ENCODE results near the gene ADGRF1. TPM values are rescaled to one million over a fixed set of nuclear protein-coding genes. Genes with fewer than 3 reads are reported as not detected.
A peak's percentile ranks its signal among the peaks of the same experiment; 100 is the strongest.
"Not testable (repeated sequence)": the region's sequence is repeated elsewhere in the genome, so short reads cannot be mapped to it uniquely, and the experiment has no call there.

Gene ADGRF1
- total RNA-seq, 5 donors from 2014 or later (not counting 1 experiment from before 2014, with no cell fraction given): 0.19 to 0.32 TPM; not detected in 3

- H3K9me3 Mint-ChIP-seq; DNase-seq; H3K27ac ChIP-seq (ENCODE audit: low read length); H3K4me3 ChIP-seq (ENCODE audit: control insufficient read depth in 1 of 2, extremely low read depth in 1 of 2, low read length in 1 of 2); H3K27me3 ChIP-seq (replicated peaks in 1 of 2; ENCODE audit: control insufficient read depth in 2 of 2, extremely low read depth in 1 of 2, insufficient read depth in 2 of 2, low read length in 1 of 2); H3K4me3 Mint-ChIP-seq; POLR2A ChIA-PET; H3K36me3 Mint-ChIP-seq; H3K4me1 ChIP-seq (ENCODE audit: control insufficient read depth in 1 of 2, extremely low read depth in 1 of 2, insufficient read depth in 2 of 2, low read length in 2 of 2); CTCF ChIA-PET; H3K36me3 ChIP-seq (ENCODE audit: control insufficient read depth in 2 of 2, extremely low read depth in 1 of 2, insufficient read depth in 1 of 2, low read length in 1 of 2); H3K4me1 Mint-ChIP-seq; H3K9me3 ChIP-seq; H3K27me3 Mint-ChIP-seq; ATAC-seq (replicated peaks in 1 of 4); H3K27ac Mint-ChIP-seq: not testable (repeated sequence)
- WGBS (ENCODE audit: insufficient coverage): no CpG with 5 or more reads among the region's 2 CpGs
Measured at GRCh38 chr6:47054302-47054701, 12.2 kb upstream of the ADGRF1 start.

DNA sequence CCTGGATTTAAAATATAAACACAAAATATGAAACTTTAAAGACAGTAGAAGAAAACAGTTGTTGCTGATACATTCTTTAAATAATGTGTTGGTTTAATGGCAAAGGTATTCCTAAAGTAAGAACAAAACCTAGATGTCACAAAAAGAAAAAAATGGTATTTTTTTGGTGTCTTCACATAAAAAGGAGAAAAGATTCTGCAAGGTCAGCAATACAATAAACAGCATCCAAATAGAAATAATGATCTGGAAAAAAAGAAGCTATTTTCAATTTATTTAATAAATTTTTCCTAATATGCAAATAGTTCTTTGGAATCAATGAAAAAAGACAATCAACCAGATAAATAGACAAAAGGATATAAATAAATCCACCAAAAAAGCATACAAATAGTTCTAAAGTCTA lies 6.5 kb upstream of the ADGRF1 start:
- CTCF ChIA-PET: no interaction called here
- no peaks in the 10 kb centered on the region for H3K36me3 Mint-ChIP-seq

GRCh38 chr6:47047479-47048407 lies 5.6 kb upstream of the ADGRF1 start:
- DNase-seq (peak in 6 of 35 experiments; percentile 3 to 40 (median 5)), ATAC-seq (replicated peaks in 1 of 4) (peak in 1 of 4 experiments; percentile 40)
- Histone ChIP-seq H3K4me3 (ENCODE audit: control insufficient read depth in 1 of 2, extremely low read depth in 1 of 2, low read length in 1 of 2) (no peak overlapping the region), H3K36me3 (ENCODE audit: control insufficient read depth in 2 of 2, extremely low read depth in 1 of 2, insufficient read depth in 1 of 2, low read length in 1 of 2) (no peaks in the 10 kb centered on the region), H3K27ac (ENCODE audit: low read length) (no peak overlapping the region), H3K9me3 (no peaks in the 10 kb centered on the region), H3K27me3 (replicated peaks in 1 of 2; ENCODE audit: control insufficient read depth in 2 of 2, extremely low read depth in 1 of 2, insufficient read depth in 2 of 2, low read length in 1 of 2) (no peaks in the 10 kb centered on the region), H3K4me1 (ENCODE audit: control insufficient read depth in 1 of 2, extremely low read depth in 1 of 2, insufficient read depth in 2 of 2, low read length in 2 of 2) (no peaks in the 10 kb centered on the region)
- Mint-ChIP-seq H3K36me3 (no peaks in the 10 kb centered on the region), H3K9me3 (no peaks in the 10 kb centered on the region), H3K4me1 (peaks cover 1 to 6% (median 2%) of the 10 kb centered on the region in 3 donors), H3K4me3 (no peak overlapping the region), H3K27me3 (peaks cover 2 to 19% of the 10 kb centered on the region in 2 donors), H3K27ac (no peak overlapping the region)
- ChIA-PET POLR2A (interaction anchor here in 1 of 2 donors (0.6 kb wide), 1 partner anchor 21 kb away, joined by 5 read pairs; no protein-coding TSS in a partner anchor), CTCF (interaction anchor here (0.6 to 0.7 kb wide), 2 partner anchors 46 to 910 kb away, joined by 3 read pairs; no protein-coding TSS in a partner anchor)
- 45% methylated on average over 4 of the region's 9 CpGs for WGBS (ENCODE audit: insufficient coverage)

More for the DNA sequence above, 6.5 kb upstream of the ADGRF1 start:
- Mint-ChIP-seq H3K9me3 (no peaks in the 10 kb centered on the region), H3K4me1 (peaks cover 1 to 6% (median 2%) of the 10 kb centered on the region in 3 donors), H3K27ac (no peak overlapping the region), H3K4me3 (no peak overlapping the region), H3K27me3 (peaks cover 2 to 19% of the 10 kb centered on the region in 2 donors)
- Histone ChIP-seq H3K9me3 (no peaks in the 10 kb centered on the region), H3K4me3 (ENCODE audit: control insufficient read depth in 1 of 2, extremely low read depth in 1 of 2, low read length in 1 of 2) (no peak overlapping the region), H3K4me1 (ENCODE audit: control insufficient read depth in 1 of 2, extremely low read depth in 1 of 2, insufficient read depth in 2 of 2, low read length in 2 of 2) (no peaks in the 10 kb centered on the region), H3K27ac (ENCODE audit: low read length) (no peak overlapping the region), H3K27me3 (replicated peaks in 1 of 2; ENCODE audit: control insufficient read depth in 2 of 2, extremely low read depth in 1 of 2, insufficient read depth in 2 of 2, low read length in 1 of 2) (no peaks in the 10 kb centered on the region), H3K36me3 (ENCODE audit: control insufficient read depth in 2 of 2, extremely low read depth in 1 of 2, insufficient read depth in 1 of 2, low read length in 1 of 2) (no peaks in the 10 kb centered on the region)
- no peak for DNase-seq
- POLR2A ChIA-PET: no interaction called here
- no peak for ATAC-seq (replicated peaks in 1 of 4)

DNA sequence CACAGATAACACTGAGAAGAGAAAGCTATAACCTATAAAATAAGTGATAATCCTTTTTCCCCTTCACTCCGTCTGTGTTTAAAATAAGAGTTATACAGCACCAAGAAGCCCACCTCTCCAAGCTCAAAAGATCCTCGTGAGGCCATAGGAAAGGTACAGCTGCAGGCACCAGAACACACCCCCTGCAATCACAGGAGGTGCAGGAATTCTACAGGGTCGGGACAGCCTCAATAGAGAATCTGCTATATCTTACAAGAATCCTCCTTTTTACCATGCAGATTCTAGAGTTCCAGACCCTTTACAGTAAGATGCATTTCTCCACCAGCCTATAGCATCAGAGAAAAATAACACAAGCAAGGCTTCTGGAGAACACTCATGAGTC lies 5.0 kb upstream of the ADGRF1 start:
- Histone ChIP-seq H3K4me1 (ENCODE audit: control insufficient read depth in 1 of 2, extremely low read depth in 1 of 2, insufficient read depth in 2 of 2, low read length in 2 of 2) (no peaks in the 10 kb centered on the region), H3K27ac (ENCODE audit: low read length) (no peak overlapping the region), H3K36me3 (ENCODE audit: control insufficient read depth in 2 of 2, extremely low read depth in 1 of 2, insufficient read depth in 1 of 2, low read length in 1 of 2) (no peaks in the 10 kb centered on the region), H3K4me3 (ENCODE audit: control insufficient read depth in 1 of 2, extremely low read depth in 1 of 2, low read length in 1 of 2) (no peak overlapping the region), H3K27me3 (replicated peaks in 1 of 2; ENCODE audit: control insufficient read depth in 2 of 2, extremely low read depth in 1 of 2, insufficient read depth in 2 of 2, low read length in 1 of 2) (no peaks in the 10 kb centered on the region), H3K9me3 (no peaks in the 10 kb centered on the region)
- 50% methylated on average over 3 of the region's 3 CpGs for WGBS (ENCODE audit: insufficient coverage)
- DNase-seq (no peak), ATAC-seq (replicated peaks in 1 of 4) (no peak)
- Mint-ChIP-seq H3K27me3 (peaks cover 2 to 19% of the 10 kb centered on the region in 2 donors), H3K36me3 (no peaks in the 10 kb centered on the region), H3K27ac (no peak overlapping the region), H3K4me3 (no peak overlapping the region), H3K4me1 (peaks cover 1 to 6% (median 2%) of the 10 kb centered on the region in 3 donors), H3K9me3 (no peaks in the 10 kb centered on the region)
- ChIA-PET CTCF (interaction anchor here (0.6 to 0.7 kb wide), 2 partner anchors 47 to 909 kb away, joined by 3 read pairs; no protein-coding TSS in a partner anchor), POLR2A (interaction anchor here in 1 of 2 donors (0.6 kb wide), 1 partner anchor 21 kb away, joined by 5 read pairs; no protein-coding TSS in a partner anchor)

DNA sequence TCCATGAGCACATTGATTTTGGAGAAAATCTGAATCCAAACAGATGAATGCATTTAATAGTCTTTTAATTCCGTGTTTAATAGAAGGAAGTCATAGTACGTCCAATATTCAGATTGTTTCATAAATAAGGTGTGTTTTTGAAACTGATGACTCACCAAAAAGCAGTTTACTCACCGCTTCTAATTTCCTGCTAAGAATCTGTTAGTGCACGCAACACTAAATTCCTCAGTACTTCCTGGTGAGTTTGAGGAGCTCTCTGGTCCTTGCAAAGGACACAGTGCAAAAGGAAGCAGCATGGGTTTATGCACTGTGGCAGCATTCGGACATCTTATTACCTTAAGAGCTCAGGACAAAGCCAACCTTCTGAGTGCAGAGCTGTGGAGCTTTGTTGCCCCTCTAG lies 2.3 kb upstream of the ADGRF1 start:
- H3K36me3 Mint-ChIP-seq: no peaks in the 10 kb centered on the region
- POLR2A ChIA-PET: no interaction called here
- no peaks in the 10 kb centered on the region for H3K27me3 ChIP-seq (replicated peaks in 1 of 2; ENCODE audit: control insufficient read depth in 2 of 2, extremely low read depth in 1 of 2, insufficient read depth in 2 of 2, low read length in 1 of 2)
- ATAC-seq (replicated peaks in 1 of 4): no peak
- peaks cover 4 to 21% of the 10 kb centered on the region in 2 donors for H3K27me3 Mint-ChIP-seq
- H3K9me3 ChIP-seq: no peaks in the 10 kb centered on the region
- peaks cover 1 to 6% (median 2%) of the 10 kb centered on the region in 3 donors for H3K4me1 Mint-ChIP-seq
- CTCF ChIA-PET: no interaction called here
- H3K4me1 ChIP-seq (ENCODE audit: control insufficient read depth in 1 of 2, extremely low read depth in 1 of 2, insufficient read depth in 2 of 2, low read length in 2 of 2): no peaks in the 10 kb centered on the region
- H3K4me3 Mint-ChIP-seq: no peak overlapping the region
- no peak overlapping the region for H3K27ac Mint-ChIP-seq
- no peak for DNase-seq
- H3K4me3 ChIP-seq (ENCODE audit: control insufficient read depth in 1 of 2, extremely low read depth in 1 of 2, low read length in 1 of 2): no peak overlapping the region
- H3K36me3 ChIP-seq (ENCODE audit: control insufficient read depth in 2 of 2, extremely low read depth in 1 of 2, insufficient read depth in 1 of 2, low read length in 1 of 2): no peaks in the 10 kb centered on the region
- H3K9me3 Mint-ChIP-seq: no peaks in the 10 kb centered on the region
- WGBS (ENCODE audit: insufficient coverage): no CpG with 5 or more reads among the region's 5 CpGs
- H3K27ac ChIP-seq (ENCODE audit: low read length): no peak overlapping the region

GRCh38 chr6:47043286-47043685 lies 1.2 kb upstream of the ADGRF1 start:
- H3K4me1 ChIP-seq (ENCODE audit: control insufficient read depth in 1 of 2, extremely low read depth in 1 of 2, insufficient read depth in 2 of 2, low read length in 2 of 2): no peaks in the 10 kb centered on the region
- no peaks in the 10 kb centered on the region for H3K9me3 Mint-ChIP-seq
- peaks cover 1 to 6% (median 2%) of the 10 kb centered on the region in 3 donors for H3K4me1 Mint-ChIP-seq
- H3K27me3 Mint-ChIP-seq: peaks cover 4 to 23% of the 10 kb centered on the region in 2 donors
- H3K36me3 ChIP-seq (ENCODE audit: control insufficient read depth in 2 of 2, extremely low read depth in 1 of 2, insufficient read depth in 1 of 2, low read length in 1 of 2): no peaks in the 10 kb centered on the region
- no peak overlapping the region for H3K4me3 Mint-ChIP-seq
- no CpG with 5 or more reads among the region's 1 CpG for WGBS (ENCODE audit: insufficient coverage)
- no peaks in the 10 kb centered on the region for H3K27me3 ChIP-seq (replicated peaks in 1 of 2; ENCODE audit: control insufficient read depth in 2 of 2, extremely low read depth in 1 of 2, insufficient read depth in 2 of 2, low read length in 1 of 2)
- ChIA-PET CTCF (no interaction called here), POLR2A (no interaction called here)
- no peak overlapping the region for H3K27ac ChIP-seq (ENCODE audit: low read length)
- no peak overlapping the region for H3K4me3 ChIP-seq (ENCODE audit: control insufficient read depth in 1 of 2, extremely low read depth in 1 of 2, low read length in 1 of 2)
- H3K9me3 ChIP-seq: no peaks in the 10 kb centered on the region
- no peak for DNase-seq
- ATAC-seq (replicated peaks in 1 of 4): no peak
- H3K27ac Mint-ChIP-seq: no peak overlapping the region
- no peaks in the 10 kb centered on the region for H3K36me3 Mint-ChIP-seq
